Tibial nerve (tissue), 3 donors: ENCODE results near the gene PCDHB7.

Experiments used
- POLR2A ChIP-seq, 2 donors: fragments of 450-650 bp; IDR thresholded peaks; one replicate each; pipeline ENCODE4 v1.6.1; 2017; ENCODE audit warnings: antibody characterized with exemption in 2 of 2, mild to moderate bottlenecking in 2 of 2, moderate library complexity in 2 of 2
- TF ChIP-seq, protein P1 (sequence below), 5 experiments: fragments of 200-600 bp in 3 of 5; fragments of 450-650 bp in 2 of 5; sonication (generic) in 3 of 5; IDR thresholded peaks; one replicate each; pipeline ENCODE4 v1.5.1; 2016 to 2019; ENCODE audit warnings: antibody characterized with exemption in 5 of 5, mild to moderate bottlenecking in 3 of 5, moderate library complexity in 2 of 5

DNA sequence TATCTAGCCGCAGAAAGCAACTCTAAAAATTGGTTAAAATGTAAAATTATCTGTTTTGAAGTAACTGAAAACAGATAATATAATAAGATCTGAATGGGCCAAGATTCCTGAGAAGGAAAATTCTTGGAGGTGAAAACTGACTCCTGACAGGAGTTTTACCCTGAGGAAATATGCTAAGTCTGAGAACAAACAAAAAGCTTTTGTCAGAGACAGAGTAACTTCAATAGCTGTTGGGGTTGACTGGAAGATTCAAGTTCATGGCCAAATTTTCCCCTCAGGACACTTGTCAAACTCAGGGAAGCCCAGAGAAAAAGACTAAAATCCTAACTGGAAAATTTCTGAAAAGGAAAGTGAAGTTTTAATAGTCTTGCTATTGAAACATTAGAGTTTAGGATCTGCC, 45.1 kb upstream of the PCDHB7 start:
- TF ChIP-seq POLR2A (IDR thresholded peaks at IDR 0.05) = no peak
- TF ChIP-seq, protein P1, sequence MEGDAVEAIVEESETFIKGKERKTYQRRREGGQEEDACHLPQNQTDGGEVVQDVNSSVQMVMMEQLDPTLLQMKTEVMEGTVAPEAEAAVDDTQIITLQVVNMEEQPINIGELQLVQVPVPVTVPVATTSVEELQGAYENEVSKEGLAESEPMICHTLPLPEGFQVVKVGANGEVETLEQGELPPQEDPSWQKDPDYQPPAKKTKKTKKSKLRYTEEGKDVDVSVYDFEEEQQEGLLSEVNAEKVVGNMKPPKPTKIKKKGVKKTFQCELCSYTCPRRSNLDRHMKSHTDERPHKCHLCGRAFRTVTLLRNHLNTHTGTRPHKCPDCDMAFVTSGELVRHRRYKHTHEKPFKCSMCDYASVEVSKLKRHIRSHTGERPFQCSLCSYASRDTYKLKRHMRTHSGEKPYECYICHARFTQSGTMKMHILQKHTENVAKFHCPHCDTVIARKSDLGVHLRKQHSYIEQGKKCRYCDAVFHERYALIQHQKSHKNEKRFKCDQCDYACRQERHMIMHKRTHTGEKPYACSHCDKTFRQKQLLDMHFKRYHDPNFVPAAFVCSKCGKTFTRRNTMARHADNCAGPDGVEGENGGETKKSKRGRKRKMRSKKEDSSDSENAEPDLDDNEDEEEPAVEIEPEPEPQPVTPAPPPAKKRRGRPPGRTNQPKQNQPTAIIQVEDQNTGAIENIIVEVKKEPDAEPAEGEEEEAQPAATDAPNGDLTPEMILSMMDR (IDR thresholded peaks at IDR 0.05) = no peak
